Measurements from ENCODE around the gene MDC1.
"Not testable (repeated sequence)": the region's sequence is repeated elsewhere in the genome, so short reads cannot be mapped to it uniquely, and the experiment has no call there.

MDC1 gene

DNA sequence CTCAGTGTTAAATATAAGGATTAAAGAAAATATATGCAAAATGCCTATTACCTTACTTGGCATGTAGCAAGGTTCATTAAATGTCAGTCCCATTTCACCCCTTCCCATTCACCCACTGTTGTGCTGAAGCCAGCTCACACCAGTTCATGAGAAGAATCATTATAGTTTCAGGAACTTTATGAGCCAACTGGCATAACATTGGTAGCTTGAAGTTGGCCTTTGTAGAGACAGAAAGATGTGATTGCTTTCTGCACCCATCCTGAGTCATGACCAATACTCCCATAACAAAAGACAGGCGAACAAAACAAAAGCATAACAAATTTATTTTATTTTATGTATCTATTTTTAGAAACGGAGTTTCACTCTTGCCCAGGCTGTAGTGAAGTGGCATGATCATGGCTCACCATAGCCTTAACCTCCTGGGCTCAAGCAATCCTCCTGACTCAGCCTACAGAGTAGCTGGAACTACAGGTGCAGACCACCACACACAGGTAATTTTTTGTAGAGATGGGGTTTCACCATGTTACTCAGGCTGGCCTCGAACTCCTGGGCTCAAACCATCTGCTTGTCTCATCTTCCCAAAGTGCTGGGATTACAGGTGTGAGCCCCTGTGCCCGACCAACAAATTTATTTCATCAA, 44.8 kb upstream of the MDC1 start:
- peak; percentile 22 for DNase-seq (ENCODE audit: low read depth)
- no peak for TF ChIP-seq CTCF (IDR thresholded peaks at IDR 0.05; ENCODE audit: insufficient read depth, low read depth, low read length, missing control alignments)
- H3K4me3 ChIP-seq (ENCODE audit: low read length): no peak overlapping the region

- peak; percentile 55 for DNase-seq (ENCODE audit: low read depth)
- no peak for TF ChIP-seq CTCF (IDR thresholded peaks at IDR 0.05; ENCODE audit: insufficient read depth, low read depth, low read length, missing control alignments)
- no peak overlapping the region for H3K4me3 ChIP-seq (ENCODE audit: low read length)
These were observed 43.5 kb upstream of the MDC1 start for GRCh38 chr6:30760549-30760948.

- no peak for TF ChIP-seq CTCF (IDR thresholded peaks at IDR 0.05; ENCODE audit: insufficient read depth, low read depth, low read length, missing control alignments)
- H3K4me3 ChIP-seq (ENCODE audit: low read length): no peak overlapping the region
- peak; percentile 94 for DNase-seq (ENCODE audit: low read depth)
These were observed 42.6 kb upstream of the MDC1 start for GRCh38 chr6:30759575-30760239.

DNA sequence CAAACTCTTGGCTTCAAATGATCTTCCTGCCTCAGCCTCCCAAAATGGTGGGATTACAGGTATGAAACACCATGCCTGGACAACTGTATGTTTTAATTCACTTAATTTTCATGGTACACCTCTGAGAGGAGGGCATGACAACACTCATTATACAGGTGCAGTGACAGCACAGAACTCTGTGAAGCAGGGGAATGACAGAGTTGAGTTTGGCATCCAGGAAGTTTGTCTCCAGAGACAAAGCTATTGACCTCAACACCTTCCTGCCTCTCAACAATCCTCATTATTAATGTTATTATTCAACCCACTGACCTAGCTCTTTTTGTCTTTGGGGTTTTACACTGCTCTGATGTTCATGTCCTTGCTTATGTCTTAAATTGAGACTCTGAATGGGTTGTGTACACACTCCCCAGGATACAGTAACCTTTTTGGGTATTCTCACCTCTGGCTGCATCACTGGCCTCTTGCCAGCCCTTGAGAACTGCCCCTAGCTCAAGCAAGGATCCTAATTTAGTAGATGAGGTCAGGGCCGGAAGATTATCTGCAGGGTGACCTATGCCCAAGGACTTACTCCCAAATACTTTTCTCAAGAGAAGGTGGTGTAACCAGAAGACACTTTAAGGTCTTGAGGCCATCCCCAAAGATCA, 40.3 kb upstream of the MDC1 start:
- no peak for TF ChIP-seq CTCF (IDR thresholded peaks at IDR 0.05; ENCODE audit: insufficient read depth, low read depth, low read length, missing control alignments)
- DNase-seq (ENCODE audit: low read depth): no peak
- no peak overlapping the region for H3K4me3 ChIP-seq (ENCODE audit: low read length)

GRCh38 chr6:30756405-30757003, 39.4 kb upstream of the MDC1 start:
- not testable (repeated sequence) for H3K4me3 ChIP-seq (ENCODE audit: low read length); DNase-seq (ENCODE audit: low read depth)

DNA sequence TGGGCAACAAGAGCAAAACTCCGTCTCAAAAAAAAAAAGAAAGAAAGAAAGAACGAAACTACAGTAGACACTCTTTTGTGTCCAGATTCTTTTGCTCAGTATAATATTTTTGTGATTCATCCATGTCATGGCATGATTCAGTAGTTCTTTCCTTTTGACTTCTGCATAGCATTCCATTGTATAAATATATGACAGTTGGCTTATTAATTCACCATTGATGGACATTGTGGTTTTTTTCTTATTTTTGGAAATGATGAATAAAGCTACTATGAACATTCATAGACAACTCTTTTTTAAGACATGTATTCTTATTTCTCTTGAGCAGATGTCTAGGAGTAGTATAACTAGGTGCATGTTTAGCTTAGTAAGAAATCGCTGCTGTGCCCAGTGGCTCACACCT, 37.5 kb upstream of the MDC1 start:
- H3K4me3 ChIP-seq (ENCODE audit: low read length): no peak overlapping the region
- peak; percentile 84 for DNase-seq (ENCODE audit: low read depth)
- TF ChIP-seq CTCF (IDR thresholded peaks at IDR 0.05; ENCODE audit: insufficient read depth, low read depth, low read length, missing control alignments): no peak

GRCh38 chr6:30752157-30752927, 35.3 kb upstream of the MDC1 start:
- no peak overlapping the region for H3K4me3 ChIP-seq (ENCODE audit: low read length)
- peak; percentile 100 for DNase-seq (ENCODE audit: low read depth)
- TF ChIP-seq CTCF (IDR thresholded peaks at IDR 0.05; ENCODE audit: insufficient read depth, low read depth, low read length, missing control alignments): peak; percentile 21
